ENCODE measurements around the gene SLFNL1. TPM values are rescaled to one million over a fixed set of nuclear protein-coding genes. Genes with fewer than 3 reads are reported as not detected.

The SLFNL1 gene
- total RNA-seq, 1 experiment from 2014 or later, result 0.11 TPM

- Mint-ChIP-seq H3K27me3 (ENCODE audit: low read depth) (no peaks in the 10 kb centered on the region), H3K4me1 (peaks cover 17 to 22% of the 10 kb centered on the region in 2 experiments), H3K4me3 (no peak overlapping the region), H3K36me3 (ENCODE audit: insufficient read depth in 1 of 3, low read depth in 3 of 3) (no peaks in the 10 kb centered on the region; a peak in 2 of 7 replicates), H3K9me3 (no peaks in the 10 kb centered on the region), H3K27ac (no peak overlapping the region)
- Histone ChIP-seq H4K8ac (replicated peaks; ENCODE audit: insufficient read length, low read depth, low read length) (no peak overlapping the region), H2BK15ac (ENCODE audit: low read depth, low read length) (no peak overlapping the region), H2BK120ac (ENCODE audit: low read depth, low read length, poor library complexity, severe bottlenecking) (no peak overlapping the region), H2BK20ac (ENCODE audit: low read depth, low read length, poor library complexity, severe bottlenecking) (no peak overlapping the region), H2AK5ac (ENCODE audit: insufficient read length, low read length) (no peak overlapping the region), H2BK12ac (ENCODE audit: insufficient read length, low read depth, low read length) (no peak overlapping the region), H3K4me1 (ENCODE audit: insufficient read depth, low read length) (peaks cover 6% of the 10 kb centered on the region), H3K56ac (ENCODE audit: insufficient read length, low read depth, low read length) (no peak overlapping the region), H3K23me2 (ENCODE audit: insufficient read length, low read depth, low read length, poor library complexity, severe bottlenecking) (peaks cover 7% of the 10 kb centered on the region), H3K27me3 (ENCODE audit: insufficient read depth, low read length) (no peaks in the 10 kb centered on the region), H3K9me3 (ENCODE audit: control insufficient read depth, low read depth, low read length) (no peaks in the 10 kb centered on the region), H4K91ac (ENCODE audit: insufficient read length, low read depth, low read length) (no peak overlapping the region), H3K4ac (ENCODE audit: low read depth, low read length) (no peak overlapping the region), H3K27ac (ENCODE audit: insufficient read length, low read depth, low read length) (no peak overlapping the region), H4K5ac (ENCODE audit: insufficient read length, low read depth, low read length) (no peak overlapping the region), H4K20me1 (ENCODE audit: control insufficient read depth, insufficient read depth, insufficient read length) (no peaks in the 10 kb centered on the region), H3K79me1 (ENCODE audit: insufficient read depth, low read depth, low read length, poor library complexity, severe bottlenecking) (no peaks in the 10 kb centered on the region), H3K14ac (ENCODE audit: insufficient read depth, low read length) (no peak overlapping the region), H3K4me2 (ENCODE audit: insufficient read depth, insufficient read length, low read length) (no peak overlapping the region), H3T11ph (ENCODE audit: low read length) (no peak overlapping the region), H2AFZ (ENCODE audit: low read length) (no peak overlapping the region), H3K23ac (ENCODE audit: insufficient read length, low read depth, low read length) (no peak overlapping the region), H3K18ac (ENCODE audit: insufficient read length, low read depth, low read length) (no peak overlapping the region), H3K9ac (ENCODE audit: extremely low read depth, insufficient read length, low read length) (no peak overlapping the region), H2BK5ac (ENCODE audit: insufficient read length, low read length) (no peak overlapping the region), H3K79me2 (ENCODE audit: insufficient read depth, low read length) (peaks cover 20% of the 10 kb centered on the region)
- no peak for TF ChIP-seq CTCF (conservative IDR thresholded peaks at IDR 0.05)
- no peak for DNase-seq
- WGBS (ENCODE audit: extremely low coverage, insufficient read length, low lambda C conversion rate), result no CpG with 5 or more reads among the region's 5 CpGs
These were observed 44.4 kb downstream of the SLFNL1 start for GRCh38 chr1:40976952-40977690.

Measured in H9 (cell line).